Esophagus muscularis mucosa (tissue), 3 donors: ENCODE data around the gene ZNF585A.

ENCODE experiments used
- POLR2AphosphoS5 ChIP-seq, 2 donors: sonication (generic); formaldehyde crosslinking; IDR thresholded peaks; one replicate each; pipeline ENCODE4 v1.6.1; 2017; ENCODE audit warnings: antibody characterized with exemption in 2 of 2
- TF ChIP-seq, protein P1 (sequence below), 3 experiments: fragments of 200-600 bp in 2 of 3; fragments of 450-650 bp in 1 of 3; sonication (generic) in 2 of 3; IDR thresholded peaks; one replicate each; pipeline ENCODE4 v1.5.1; 2017 to 2019; ENCODE audit warnings: antibody characterized with exemption in 3 of 3, mild to moderate bottlenecking in 2 of 3, moderate library complexity in 1 of 3

DNA sequence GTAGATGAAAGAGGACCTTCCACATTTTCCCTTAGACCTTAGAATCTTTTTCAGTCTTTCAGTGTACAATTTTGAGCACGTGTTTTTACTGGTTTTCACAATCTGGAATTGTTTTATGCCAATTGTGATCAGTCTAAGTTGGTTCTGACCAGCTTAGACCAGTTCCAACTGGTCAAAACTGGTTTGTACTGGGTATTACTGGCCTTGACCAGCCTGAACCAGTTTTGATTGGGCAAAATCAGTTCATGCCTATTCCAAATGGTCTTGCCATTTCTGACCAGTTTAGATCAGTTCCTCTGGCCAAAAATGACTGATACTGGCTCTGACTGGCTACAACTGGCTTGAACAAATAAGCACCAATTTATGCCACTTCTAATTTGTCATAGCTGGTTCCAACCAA, 36.4 kb downstream of the ZNF585A start:
- TF ChIP-seq POLR2AphosphoS5 (IDR thresholded peaks at IDR 0.05): no peak
- TF ChIP-seq, protein P1, sequence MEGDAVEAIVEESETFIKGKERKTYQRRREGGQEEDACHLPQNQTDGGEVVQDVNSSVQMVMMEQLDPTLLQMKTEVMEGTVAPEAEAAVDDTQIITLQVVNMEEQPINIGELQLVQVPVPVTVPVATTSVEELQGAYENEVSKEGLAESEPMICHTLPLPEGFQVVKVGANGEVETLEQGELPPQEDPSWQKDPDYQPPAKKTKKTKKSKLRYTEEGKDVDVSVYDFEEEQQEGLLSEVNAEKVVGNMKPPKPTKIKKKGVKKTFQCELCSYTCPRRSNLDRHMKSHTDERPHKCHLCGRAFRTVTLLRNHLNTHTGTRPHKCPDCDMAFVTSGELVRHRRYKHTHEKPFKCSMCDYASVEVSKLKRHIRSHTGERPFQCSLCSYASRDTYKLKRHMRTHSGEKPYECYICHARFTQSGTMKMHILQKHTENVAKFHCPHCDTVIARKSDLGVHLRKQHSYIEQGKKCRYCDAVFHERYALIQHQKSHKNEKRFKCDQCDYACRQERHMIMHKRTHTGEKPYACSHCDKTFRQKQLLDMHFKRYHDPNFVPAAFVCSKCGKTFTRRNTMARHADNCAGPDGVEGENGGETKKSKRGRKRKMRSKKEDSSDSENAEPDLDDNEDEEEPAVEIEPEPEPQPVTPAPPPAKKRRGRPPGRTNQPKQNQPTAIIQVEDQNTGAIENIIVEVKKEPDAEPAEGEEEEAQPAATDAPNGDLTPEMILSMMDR (IDR thresholded peaks at IDR 0.05): no peak
